ENCODE results near the gene ZNF346. TPM values are rescaled to one million over a fixed set of nuclear protein-coding genes. Genes with fewer than 3 reads are reported as not detected.

The ZNF346 gene
- total and polyA plus RNA-seq, 3 experiments from 2014 or later, result 16.8 to 22.0 (median 19.5) TPM

Other genes starting within 250 kb of the ZNF346 start
- not detected for gene UNC5A, start 212.1 kb upstream of the ZNF346 start, total RNA-seq
- not detected for gene UNC5A, start 212.1 kb upstream of the ZNF346 start, polyA plus RNA-seq
- gene HK3, start 123.3 kb upstream of the ZNF346 start, total RNA-seq, result 1 to 10 TPM; 1.3 to 1.5 TPM
- gene HK3, start 123.3 kb upstream of the ZNF346 start, polyA plus RNA-seq, result not detected
- 10 to 100 TPM; 39.2 to 44.9 TPM for gene UIMC1, start 15.9 kb upstream of the ZNF346 start, total RNA-seq
- 24.7 TPM for gene UIMC1, start 15.9 kb upstream of the ZNF346 start, polyA plus RNA-seq
- gene FGFR4, start 64.2 kb downstream of the ZNF346 start, total RNA-seq, result 1 to 10 TPM in 1 of 2 experiments, under 1 TPM in 1; 0.42 to 1.2 TPM
- gene FGFR4, start 64.2 kb downstream of the ZNF346 start, polyA plus RNA-seq, result 0.29 TPM
- 10 to 100 TPM; 86.7 to 93.1 TPM for gene NSD1, start 111.1 kb downstream of the ZNF346 start, total RNA-seq
- gene NSD1, start 111.1 kb downstream of the ZNF346 start, polyA plus RNA-seq, result 48.7 TPM

All from CD8-positive, alpha-beta memory T cell (primary cell).